ENCODE measurements around the gene PES1.

The PES1 gene

GRCh38 chr22:30607300-30607930, 15.7 kb upstream of the PES1 start:
- TF ChIP-seq CTCF (conservative IDR thresholded peaks at IDR 0.05) (no peak), ZFX (IDR thresholded peaks at IDR 0.05) (no peak)
- no peak overlapping the region for H3K27ac ChIP-seq

- TF ChIP-seq CTCF (conservative IDR thresholded peaks at IDR 0.05): no peak
- H3K27ac ChIP-seq: no peak within 1 kb of the TSS
Measured at GRCh38 chr22:30606455-30607299, 15.0 kb upstream of the PES1 start, which contains the start of gene TCN2. TSS of gene TCN2 (plus strand) at chr22:30607174. CDS start at chr22:30607332, 158 bp downstream.

GRCh38 chr22:30605449-30606110, 13.9 kb upstream of the PES1 start:
- peak; percentile 92 for TF ChIP-seq CTCF (conservative IDR thresholded peaks at IDR 0.05)
- TF ChIP-seq ZFX (IDR thresholded peaks at IDR 0.05): no peak
- H3K27ac ChIP-seq: no peak overlapping the region

GRCh38 chr22:30604723-30605122, 13.0 kb upstream of the PES1 start:
- TF ChIP-seq CTCF (conservative IDR thresholded peaks at IDR 0.05) (no peak), ZFX (IDR thresholded peaks at IDR 0.05) (no peak)
- no peak overlapping the region for H3K27ac ChIP-seq

- H3K27ac ChIP-seq: no peak overlapping the region
- no peak for TF ChIP-seq CTCF (conservative IDR thresholded peaks at IDR 0.05)
Measured at GRCh38 chr22:30603801-30604200, 12.1 kb upstream of the PES1 start.

- TF ChIP-seq CTCF (conservative IDR thresholded peaks at IDR 0.05) (peak; percentile 71), ZFX (IDR thresholded peaks at IDR 0.05) (no peak)
- H3K27ac ChIP-seq: no peak overlapping the region
Measured at GRCh38 chr22:30602049-30602448, 10.3 kb upstream of the PES1 start.

- TF ChIP-seq ZFX (IDR thresholded peaks at IDR 0.05) (no peak), CTCF (conservative IDR thresholded peaks at IDR 0.05) (no peak)
- H3K27ac ChIP-seq: no peak overlapping the region
Measured at GRCh38 chr22:30601464-30601863, 9.8 kb upstream of the PES1 start.
